ENCODE results near the gene ADGRG6. TPM values are rescaled to one million over a fixed set of nuclear protein-coding genes. Genes with fewer than 3 reads are reported as not detected.

The ADGRG6 gene
- total RNA-seq, 1 experiment from 2014 or later: 2.5 TPM

DNA sequence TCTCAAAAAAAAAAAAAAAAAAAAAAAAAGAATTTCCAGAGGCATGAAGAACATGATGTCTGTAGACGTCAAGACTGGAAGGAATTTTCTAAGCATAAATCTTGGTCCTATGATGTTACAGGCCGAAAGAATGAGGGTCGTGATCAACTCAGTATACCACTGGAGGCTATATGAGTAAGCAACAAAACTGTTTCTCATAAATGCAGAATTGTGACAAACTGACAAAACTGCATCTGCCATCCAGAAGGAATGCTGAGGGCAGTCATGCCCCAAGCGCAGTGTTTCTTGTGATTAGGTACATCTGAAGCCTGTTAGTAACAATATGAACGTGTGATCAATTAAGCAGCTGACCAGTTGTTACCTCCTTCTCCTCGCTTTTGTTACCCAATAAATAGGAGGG, 43.5 kb upstream of the ADGRG6 start:
- Histone ChIP-seq H4K8ac (replicated peaks; ENCODE audit: insufficient read length, low read depth, low read length) (no peak overlapping the region), H3K9ac (ENCODE audit: extremely low read depth, insufficient read length, low read length) (no peak overlapping the region), H3K23ac (ENCODE audit: insufficient read length, low read depth, low read length) (no peak overlapping the region), H3K18ac (ENCODE audit: insufficient read length, low read depth, low read length) (no peak overlapping the region), H2BK20ac (ENCODE audit: low read depth, low read length, poor library complexity, severe bottlenecking) (no peak overlapping the region), H2BK120ac (ENCODE audit: low read depth, low read length, poor library complexity, severe bottlenecking) (no peak overlapping the region), H4K5ac (ENCODE audit: insufficient read length, low read depth, low read length) (no peak overlapping the region), H3K9me3 (ENCODE audit: control insufficient read depth, low read depth, low read length) (no peaks in the 10 kb centered on the region), H2BK15ac (ENCODE audit: low read depth, low read length) (no peak overlapping the region), H3K79me1 (ENCODE audit: insufficient read depth, low read depth, low read length, poor library complexity, severe bottlenecking) (no peaks in the 10 kb centered on the region), H4K20me1 (ENCODE audit: control insufficient read depth, insufficient read depth, insufficient read length) (no peaks in the 10 kb centered on the region), H3K23me2 (ENCODE audit: insufficient read length, low read depth, low read length, poor library complexity, severe bottlenecking) (no peaks in the 10 kb centered on the region), H4K91ac (ENCODE audit: insufficient read length, low read depth, low read length) (no peak overlapping the region), H2BK12ac (ENCODE audit: insufficient read length, low read depth, low read length) (no peak overlapping the region), H2AK5ac (ENCODE audit: insufficient read length, low read length) (no peak overlapping the region), H3K14ac (ENCODE audit: insufficient read depth, low read length) (no peak overlapping the region), H3K27me3 (ENCODE audit: insufficient read depth, low read length) (no peaks in the 10 kb centered on the region), H3K27ac (ENCODE audit: insufficient read length, low read depth, low read length) (no peak overlapping the region), H3K4ac (ENCODE audit: low read depth, low read length) (no peak overlapping the region), H3K4me1 (ENCODE audit: insufficient read depth, low read length) (no peaks in the 10 kb centered on the region), H2AFZ (ENCODE audit: low read length) (no peak overlapping the region), H3K4me2 (ENCODE audit: insufficient read depth, insufficient read length, low read length) (no peak overlapping the region), H3K79me2 (ENCODE audit: insufficient read depth, low read length) (no peaks in the 10 kb centered on the region), H3K56ac (ENCODE audit: insufficient read length, low read depth, low read length) (no peak overlapping the region), H3T11ph (ENCODE audit: low read length) (no peak overlapping the region), H2BK5ac (ENCODE audit: insufficient read length, low read length) (no peak overlapping the region)
- Mint-ChIP-seq H3K4me3 (no peak overlapping the region), H3K27ac (no peak overlapping the region), H3K36me3 (ENCODE audit: insufficient read depth in 1 of 3, low read depth in 3 of 3) (no peaks in the 10 kb centered on the region), H3K4me1 (no peaks in the 10 kb centered on the region), H3K27me3 (ENCODE audit: low read depth) (no peaks in the 10 kb centered on the region), H3K9me3 (no peaks in the 10 kb centered on the region)
- no peak for DNase-seq
- TF ChIP-seq, protein P1, sequence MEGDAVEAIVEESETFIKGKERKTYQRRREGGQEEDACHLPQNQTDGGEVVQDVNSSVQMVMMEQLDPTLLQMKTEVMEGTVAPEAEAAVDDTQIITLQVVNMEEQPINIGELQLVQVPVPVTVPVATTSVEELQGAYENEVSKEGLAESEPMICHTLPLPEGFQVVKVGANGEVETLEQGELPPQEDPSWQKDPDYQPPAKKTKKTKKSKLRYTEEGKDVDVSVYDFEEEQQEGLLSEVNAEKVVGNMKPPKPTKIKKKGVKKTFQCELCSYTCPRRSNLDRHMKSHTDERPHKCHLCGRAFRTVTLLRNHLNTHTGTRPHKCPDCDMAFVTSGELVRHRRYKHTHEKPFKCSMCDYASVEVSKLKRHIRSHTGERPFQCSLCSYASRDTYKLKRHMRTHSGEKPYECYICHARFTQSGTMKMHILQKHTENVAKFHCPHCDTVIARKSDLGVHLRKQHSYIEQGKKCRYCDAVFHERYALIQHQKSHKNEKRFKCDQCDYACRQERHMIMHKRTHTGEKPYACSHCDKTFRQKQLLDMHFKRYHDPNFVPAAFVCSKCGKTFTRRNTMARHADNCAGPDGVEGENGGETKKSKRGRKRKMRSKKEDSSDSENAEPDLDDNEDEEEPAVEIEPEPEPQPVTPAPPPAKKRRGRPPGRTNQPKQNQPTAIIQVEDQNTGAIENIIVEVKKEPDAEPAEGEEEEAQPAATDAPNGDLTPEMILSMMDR (conservative IDR thresholded peaks at IDR 0.05): no peak
- WGBS (ENCODE audit: extremely low coverage, insufficient read length, low lambda C conversion rate): no CpG with 5 or more reads among the region's 6 CpGs
